ENCODE results near the gene STX3. TPM values are rescaled to one million over a fixed set of nuclear protein-coding genes. Genes with fewer than 3 reads are reported as not detected.

Gene STX3
- 24.1 to 30.8 TPM (median 29.3 TPM) in 5 replicates for total RNA-seq (2022; extraction: Qiagen RNA extraction; ENCODE audit: low read depth)

DNA sequence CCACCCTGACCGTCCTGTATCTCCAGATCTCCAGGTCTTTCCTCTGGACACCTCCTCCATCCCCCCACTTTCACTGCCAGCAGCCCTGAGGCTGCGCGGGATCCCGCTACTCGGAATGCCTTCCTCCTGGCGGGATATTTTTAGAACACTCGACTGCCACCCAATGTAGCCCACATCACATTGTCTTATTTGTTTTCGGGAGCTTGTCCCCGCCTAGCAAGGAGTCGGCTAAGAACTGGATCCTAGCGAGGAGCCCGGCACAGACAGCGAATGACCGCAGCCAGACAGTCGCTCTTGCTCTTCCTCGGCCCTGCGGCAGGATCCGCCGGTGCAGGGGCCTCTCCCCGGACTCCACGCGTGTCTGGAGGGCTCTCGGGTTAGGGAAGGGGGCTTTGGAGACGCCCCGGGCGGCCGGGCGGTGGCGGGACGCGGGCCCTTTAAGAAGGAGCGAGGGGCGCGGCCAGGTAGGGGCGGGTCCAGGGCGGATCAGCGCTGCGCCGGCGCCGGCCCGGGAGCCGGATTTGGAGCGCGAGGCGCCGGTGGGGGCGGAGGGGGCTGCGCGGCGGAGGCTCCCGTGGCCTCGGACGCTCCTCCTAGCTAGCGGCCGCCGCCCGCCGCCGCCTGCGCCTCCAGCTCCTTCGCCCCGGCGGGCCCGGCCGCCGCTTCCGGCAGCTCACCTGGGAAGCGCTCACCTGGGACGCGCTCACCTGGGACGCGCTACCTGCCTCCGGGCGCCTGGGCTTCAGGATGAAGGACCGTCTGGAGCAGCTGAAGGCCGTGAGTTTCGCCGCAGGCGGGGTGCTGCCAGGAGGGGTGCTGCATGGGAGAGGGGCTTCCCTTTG is at the start of gene STX3:
Gene STX3, plus strand, starts transcription at position 518 of the 842 bp plus-strand sequence. Its CDS starts 230 bp downstream, at position 748.

DNA sequence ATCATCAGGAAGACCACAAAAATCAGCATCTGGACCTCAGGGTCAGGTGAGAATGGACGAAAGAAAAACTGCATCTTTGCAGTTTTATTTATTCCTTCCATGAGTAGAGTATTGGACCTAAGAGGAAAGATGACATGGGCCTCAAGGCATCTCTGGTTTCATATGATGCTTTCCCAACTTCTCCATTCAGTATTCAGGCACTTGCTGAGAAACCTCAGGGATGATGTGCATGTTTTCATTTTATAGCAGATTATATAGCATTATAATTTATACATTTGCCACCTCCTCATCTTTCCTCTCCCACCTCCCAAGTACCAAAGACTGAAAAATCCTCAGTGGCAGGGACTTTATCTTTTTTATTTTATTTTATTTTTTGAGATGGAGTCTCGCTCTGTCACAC is 41.4 kb upstream of the STX3 start, which contains the start of gene OR10V1:
Gene OR10V1, minus strand, starts transcription at position 101 of the 400 bp plus-strand sequence. Its CDS starts 0 bp downstream, at position 101.

DNA sequence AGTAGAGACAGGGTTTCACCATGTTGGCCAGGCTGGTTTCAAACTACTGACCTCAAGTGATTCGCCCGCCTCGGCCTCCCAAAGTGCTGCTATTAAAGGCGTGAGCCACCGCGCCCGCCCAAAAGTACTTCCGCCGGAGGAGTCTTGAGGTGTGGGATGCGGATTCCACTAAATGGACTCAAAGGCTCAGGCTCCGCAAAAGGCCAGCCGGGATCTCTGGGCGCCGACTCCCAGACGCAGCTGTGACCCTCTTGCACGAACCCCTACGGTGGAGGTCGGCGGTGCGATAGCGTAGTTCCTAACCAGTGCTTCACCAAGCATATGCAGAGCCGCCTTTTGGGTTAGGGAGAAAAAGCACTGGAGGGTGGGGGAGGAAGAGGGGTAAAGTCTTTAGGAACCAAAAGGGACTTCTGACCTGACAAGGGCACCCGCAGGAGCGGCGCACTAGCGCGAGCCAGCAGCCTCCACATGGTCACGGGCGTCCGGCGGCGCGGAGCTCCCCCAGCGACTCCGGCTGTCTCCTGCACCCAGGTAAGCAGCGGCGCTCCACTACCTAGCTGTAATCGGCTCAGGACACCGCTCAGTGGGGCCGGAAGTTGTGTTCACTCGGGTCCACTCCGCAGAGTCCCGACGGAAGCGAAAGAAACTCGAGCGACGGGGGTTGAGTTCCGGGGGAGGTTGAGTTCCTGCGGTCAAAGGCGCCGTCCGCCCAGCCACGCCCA is 55.2 kb downstream of the STX3 start, which contains the start of gene MRPL16:
Gene MRPL16, minus strand, starts transcription at position 590 of the 722 bp plus-strand sequence. Its CDS starts 120 bp downstream, at position 470.

DNA sequence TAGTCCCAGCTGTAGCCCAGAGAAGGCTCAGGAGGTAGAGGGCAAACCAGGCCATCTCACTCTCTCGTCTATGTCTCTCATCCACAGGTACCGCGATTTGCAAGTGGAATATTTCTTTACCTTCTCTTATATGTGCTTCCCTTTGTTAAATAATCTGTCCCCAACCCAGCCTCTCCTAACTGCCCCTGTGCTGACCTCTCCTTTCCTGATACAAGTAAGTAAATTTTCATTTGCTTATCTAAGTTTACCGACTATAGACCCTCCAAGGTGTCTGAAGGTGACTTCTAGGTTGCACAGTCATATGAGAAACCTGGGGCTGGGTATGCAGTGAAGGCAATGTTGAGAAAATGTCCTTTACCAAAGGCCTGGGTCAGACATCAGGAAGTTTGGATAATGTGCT is 90.2 kb downstream of the STX3 start, which contains the start of gene CBLIF:
Gene CBLIF, minus strand, starts transcription at position 101 of the 400 bp plus-strand sequence. Its CDS starts 46 bp downstream, at position 55.

Other genes with a start within 250 kb of the STX3 start
- not detected in 5 replicates for gene OR4D9, start 243.8 kb upstream of the STX3 start, total RNA-seq (2022; extraction: Qiagen RNA extraction; ENCODE audit: low read depth)
- gene OSBP, start 139.6 kb upstream of the STX3 start, total RNA-seq (2022; extraction: Qiagen RNA extraction; ENCODE audit: low read depth): 26.7 to 29.9 TPM (median 27.4 TPM) in 5 replicates
- 38.7 to 49.2 TPM (median 47.1 TPM) in 5 replicates for gene PATL1, start 86.3 kb upstream of the STX3 start, total RNA-seq (2022; extraction: Qiagen RNA extraction; ENCODE audit: low read depth)
- not detected in 5 replicates for gene OR10V1, start 41.5 kb upstream of the STX3 start, total RNA-seq (2022; extraction: Qiagen RNA extraction; ENCODE audit: low read depth)
- 60.2 to 66.4 TPM (median 65.1 TPM) in 5 replicates for gene MRPL16, start 55.4 kb downstream of the STX3 start, total RNA-seq (2022; extraction: Qiagen RNA extraction; ENCODE audit: low read depth)
- gene CBLIF, start 90.1 kb downstream of the STX3 start, total RNA-seq (2022; extraction: Qiagen RNA extraction; ENCODE audit: low read depth): not detected in 5 replicates
- 0.15 to 0.50 TPM (median 0.43 TPM) in 5 replicates for gene TCN1, start 111.1 kb downstream of the STX3 start, total RNA-seq (2022; extraction: Qiagen RNA extraction; ENCODE audit: low read depth)
- gene OOSP3, start 123.4 kb downstream of the STX3 start, total RNA-seq (2022; extraction: Qiagen RNA extraction; ENCODE audit: low read depth): not detected in 5 replicates
- gene OOSP1, start 183.1 kb downstream of the STX3 start, total RNA-seq (2022; extraction: Qiagen RNA extraction; ENCODE audit: low read depth): not detected in 5 replicates
- gene OOSP4A, start 208.7 kb downstream of the STX3 start, total RNA-seq (2022; extraction: Qiagen RNA extraction; ENCODE audit: low read depth): not detected in 5 replicates